HG02970 (cell line): ENCODE results near the gene DLGAP5.

Source experiments
- ATAC-seq: cut with Tn5 transposase; IDR thresholded peaks from one replicate; pipeline ENCODE4 v1.9.1; 2021; ENCODE audit warnings: mild to moderate bottlenecking, moderate library complexity, moderate number of reproducible peaks; ENCODE audit not compliant: unreplicated experiment, low FRiP score

Gene DLGAP5

DNA sequence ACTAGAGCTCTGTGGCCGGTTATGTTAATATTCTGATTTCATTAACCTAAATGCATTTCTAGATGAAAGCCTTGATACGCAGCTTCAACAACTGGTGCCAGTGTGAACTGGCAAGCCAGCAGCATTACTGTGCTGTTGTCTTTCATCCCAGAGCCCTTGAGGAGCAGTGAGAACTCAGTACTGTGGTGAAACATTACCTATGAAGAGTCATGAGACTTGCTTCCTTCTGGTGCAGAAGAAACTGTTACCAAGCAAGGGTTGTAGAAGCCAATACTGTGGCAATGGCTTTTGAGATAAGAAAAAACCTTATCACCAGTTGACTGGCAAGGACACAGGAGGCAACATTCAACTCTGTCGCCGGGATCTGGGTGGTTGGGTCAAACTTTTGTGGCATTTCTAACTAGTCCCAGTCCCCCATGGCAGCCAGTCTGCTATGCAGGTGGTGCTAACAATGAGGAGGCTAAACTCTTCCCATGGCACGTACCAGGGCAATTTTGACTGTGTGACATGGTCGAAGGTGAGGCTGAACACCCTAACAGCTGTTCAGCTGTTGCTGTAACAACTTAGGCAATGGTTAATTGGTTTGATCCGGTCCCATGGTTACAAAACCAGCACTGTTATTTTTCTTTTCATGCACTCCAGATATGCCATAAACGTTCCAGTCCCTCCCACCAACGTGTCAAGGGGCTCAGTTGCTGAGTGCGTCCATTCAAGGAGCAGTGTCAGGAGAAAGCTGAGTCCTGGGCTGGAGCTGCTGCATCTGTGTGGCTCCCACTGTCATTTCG, 74.9 kb downstream of the DLGAP5 start:
- ATAC-seq: no peak

DNA sequence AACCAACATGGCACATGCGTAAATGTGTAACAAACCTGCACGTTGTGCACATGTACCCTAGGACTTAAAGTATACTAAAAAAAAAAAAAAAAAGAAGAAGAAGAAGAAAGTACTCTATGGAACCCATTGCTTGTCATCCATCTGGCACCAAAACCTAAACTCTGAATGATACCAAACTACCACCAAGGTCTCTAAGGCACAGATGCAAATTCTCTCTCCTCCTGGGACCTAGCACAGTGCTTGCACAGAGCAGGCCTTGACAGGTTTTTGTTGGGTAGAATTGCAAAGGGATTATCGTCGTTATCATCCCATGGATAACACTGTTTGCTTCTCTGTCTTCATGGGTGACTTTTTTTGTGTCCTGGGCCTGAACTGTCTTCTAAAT, 75.5 kb downstream of the DLGAP5 start:
- no peak for ATAC-seq

DNA sequence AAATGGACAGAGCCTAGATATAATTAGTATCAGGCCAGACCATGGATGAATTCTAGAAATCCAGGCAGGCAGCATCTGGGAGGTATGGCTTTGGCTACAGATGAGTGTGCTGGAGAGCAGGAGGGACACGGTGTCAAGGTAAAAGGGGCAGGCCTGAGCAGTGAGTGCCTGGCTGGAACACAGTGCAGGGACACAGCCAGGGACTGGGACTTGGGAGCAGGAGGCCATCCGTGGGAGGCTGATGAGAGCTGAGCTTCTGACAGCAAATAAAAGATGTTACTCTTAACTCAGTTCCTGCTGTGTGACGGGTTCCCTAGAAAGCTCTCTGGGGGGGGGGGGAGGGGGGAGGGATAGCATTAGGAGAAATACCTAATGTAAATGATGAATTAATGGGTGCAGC, 75.9 kb downstream of the DLGAP5 start:
- ATAC-seq: no peak

DNA sequence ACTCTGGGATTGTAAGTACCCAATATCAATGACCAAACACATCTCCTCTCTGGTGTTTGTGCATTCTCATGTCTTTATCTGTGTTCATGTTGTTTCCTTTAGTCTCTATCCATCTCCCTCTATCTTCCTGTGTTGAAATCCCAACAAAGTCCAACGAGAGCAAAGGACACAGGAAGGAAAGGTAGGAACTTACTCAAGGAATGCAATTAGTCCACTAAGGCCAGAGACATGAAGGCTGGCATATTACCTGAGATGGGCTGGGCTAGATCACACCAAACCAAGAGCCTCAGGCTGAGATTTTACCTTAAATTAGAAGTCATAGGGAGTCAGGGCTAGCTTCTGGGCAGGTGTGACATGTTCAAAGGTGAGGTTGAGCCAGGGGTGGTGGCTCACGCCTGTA, 76.7 kb downstream of the DLGAP5 start:
- no peak for ATAC-seq

DNA sequence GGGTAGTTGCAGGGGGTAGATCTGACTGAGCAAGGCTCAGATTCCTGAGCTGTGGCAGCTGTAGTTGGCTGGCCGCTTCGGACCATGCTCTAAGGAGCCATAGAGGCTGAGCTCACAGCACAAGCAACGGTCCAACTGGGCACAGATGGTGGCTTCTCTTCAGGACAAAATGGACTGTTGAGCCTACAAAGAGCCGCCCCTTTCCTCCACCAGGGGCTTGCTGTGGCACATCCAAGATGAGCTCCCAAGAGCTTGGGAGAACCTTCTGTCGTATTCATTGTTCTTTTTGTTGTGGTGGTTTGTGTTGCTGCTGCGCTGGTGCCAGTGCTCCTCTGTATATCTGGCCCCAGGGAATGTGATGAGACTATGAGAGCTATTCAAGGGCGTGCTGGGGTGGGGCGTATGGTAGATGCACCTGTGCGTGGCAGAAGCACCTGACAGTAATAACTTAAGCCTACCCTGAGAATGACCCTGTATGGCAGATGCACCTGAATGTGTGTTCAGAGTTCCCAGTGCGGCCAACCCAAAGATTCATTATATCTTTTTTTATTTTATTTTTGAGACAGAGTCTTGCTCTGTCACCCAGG, 80.2 kb downstream of the DLGAP5 start:
- ATAC-seq: no peak

DNA sequence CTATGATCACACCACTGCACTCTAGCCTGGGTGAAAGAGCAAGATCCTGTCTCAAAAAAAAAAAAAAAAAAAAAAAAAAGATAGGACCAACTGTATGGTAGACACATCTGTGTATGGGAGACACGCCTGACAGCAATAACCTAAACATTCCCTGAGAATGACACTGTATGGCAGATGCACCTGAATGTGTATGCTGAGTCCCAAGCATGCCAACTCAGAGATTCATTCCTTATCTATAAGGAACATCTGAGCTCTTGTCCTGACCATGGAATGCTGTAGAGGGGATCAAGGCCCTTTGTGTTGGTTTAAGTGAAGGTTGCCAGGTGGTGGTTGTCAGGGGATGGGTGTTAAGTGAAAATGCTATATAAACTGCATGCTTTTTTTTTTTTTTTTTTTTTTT, 81.5 kb downstream of the DLGAP5 start:
- ATAC-seq: no peak

DNA sequence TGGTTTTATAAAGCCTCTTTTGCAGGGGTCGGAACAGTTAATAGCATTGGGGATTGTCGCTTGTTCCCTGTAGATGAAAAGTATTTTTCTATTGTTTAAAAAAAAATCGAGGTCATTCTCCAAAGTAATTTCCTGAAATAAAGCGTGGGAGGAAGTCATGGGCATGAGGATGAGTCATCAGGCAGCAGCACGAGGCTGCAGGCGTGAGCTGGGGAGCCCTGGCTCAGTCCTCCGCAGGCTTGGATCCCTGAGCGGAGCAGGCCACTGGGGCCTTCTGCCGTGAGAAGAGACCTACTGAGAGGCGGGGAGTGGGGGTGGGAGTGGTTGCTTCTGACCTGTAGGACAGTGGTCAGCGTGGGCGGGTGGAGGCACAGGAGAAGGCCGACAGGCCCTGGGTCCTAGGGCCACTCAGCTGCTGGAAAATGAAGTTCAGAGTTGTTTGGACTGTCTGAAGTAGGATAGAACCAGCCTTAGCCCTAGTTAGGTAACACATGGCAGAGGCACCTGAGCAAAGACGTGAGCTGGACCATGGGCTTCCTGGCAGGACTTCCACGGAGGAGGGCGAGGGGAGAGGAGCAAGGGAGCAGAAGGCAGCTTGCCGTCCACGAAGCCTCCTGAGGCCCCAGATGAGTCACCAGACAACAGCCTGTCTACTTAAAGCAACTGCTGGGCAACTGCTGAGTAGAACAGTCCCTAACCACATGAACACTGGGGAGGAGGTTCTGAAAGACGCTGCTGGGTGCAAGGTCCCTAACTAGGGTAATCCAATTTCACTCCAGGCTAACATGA, 83.4 kb downstream of the DLGAP5 start:
- ATAC-seq: no peak

DNA sequence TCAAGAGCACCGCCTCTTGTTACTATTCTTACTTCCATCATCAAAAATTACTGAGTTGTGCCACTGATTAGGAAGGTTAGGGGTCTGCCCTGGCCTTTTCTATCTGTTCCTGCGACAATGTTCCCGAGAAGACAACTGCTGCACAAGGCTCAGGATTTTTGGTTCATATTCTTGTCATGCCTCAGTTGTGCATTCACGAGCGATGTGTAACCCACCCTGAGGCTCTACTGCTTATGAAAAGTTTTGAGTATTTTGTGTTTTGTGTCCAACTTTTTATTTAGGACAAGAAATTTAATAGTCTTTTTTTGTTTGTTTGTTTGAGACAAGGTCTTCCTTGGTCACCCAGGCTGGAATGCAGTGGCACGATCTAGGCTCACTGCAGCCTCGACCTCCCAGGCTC, 85.4 kb downstream of the DLGAP5 start:
- no peak for ATAC-seq

DNA sequence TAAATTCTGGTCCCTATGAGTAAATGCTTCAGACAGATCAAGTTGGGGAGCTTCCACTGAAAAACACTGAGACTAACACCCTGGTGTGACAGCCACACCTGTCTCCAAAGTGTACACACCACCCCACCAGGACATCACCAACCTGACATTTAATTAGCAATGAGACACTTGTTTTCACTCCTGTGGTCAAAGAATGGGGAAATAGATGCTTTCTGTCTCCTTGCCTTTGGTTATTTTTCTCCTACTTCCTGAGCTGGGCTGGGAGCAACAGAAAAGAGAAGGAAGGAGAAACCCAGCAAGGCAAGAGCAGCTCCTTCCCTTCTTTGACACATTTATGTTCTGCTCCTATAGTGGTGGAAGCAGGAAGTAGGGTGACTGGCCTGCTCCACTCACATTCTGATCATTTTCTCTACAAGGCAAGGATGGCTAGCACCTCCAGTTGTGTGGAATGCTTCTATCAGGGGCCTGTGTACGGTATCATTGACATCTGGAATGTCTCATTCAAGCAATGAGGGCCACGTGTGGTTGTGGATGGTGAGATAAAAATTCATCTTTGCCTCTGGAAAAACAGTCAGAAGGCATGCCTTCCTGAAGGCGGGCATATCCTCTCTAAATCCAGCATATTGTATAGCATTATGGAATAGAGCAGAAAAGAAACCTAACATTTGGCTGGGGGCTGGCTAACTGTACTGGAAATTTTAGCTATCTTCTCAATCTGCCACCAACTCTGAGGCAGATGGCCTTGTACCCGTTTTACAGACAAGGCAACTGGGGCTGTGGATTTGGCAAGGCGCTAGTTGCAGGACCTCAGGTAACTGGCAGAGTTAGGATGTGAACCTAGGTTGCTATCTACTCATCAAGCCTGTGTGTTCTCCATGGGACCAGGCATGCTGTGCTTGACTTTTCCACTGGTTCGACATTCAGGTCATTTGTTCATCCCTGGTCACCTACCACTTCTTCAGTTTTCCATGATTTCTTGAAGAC, 87.1 kb downstream of the DLGAP5 start:
- ATAC-seq: no peak

DNA sequence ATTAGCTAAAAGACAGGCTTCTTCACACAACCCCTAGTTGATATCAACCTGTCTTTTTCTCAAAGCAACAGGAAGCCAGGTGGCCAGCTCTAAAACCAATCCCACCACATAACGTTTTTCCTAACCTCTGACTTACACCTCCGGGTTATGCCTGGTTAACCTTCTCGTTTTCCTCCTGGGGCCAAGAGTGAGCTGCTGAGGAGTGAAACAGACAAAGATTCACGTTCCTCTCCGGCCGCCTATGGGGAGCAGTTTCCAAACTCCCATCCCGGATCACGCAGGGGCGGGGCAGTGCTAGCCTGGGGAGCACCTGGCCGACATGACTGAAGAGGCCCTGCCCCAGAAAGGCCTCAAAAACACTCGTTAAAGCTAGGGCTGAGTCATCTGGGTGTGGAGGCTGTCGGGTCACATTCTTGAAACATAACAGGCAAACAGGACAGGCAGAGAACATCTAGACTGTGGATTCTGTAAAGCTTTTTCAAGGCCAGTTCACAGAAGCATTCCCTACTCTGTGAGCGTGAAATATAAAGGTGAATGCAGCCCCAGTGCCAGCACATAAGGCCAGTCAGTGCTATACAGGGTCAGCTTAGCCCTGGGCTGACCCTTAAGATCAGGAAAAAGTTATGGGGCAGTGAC, 88.3 kb downstream of the DLGAP5 start:
- ATAC-seq: peak; percentile 38

DNA sequence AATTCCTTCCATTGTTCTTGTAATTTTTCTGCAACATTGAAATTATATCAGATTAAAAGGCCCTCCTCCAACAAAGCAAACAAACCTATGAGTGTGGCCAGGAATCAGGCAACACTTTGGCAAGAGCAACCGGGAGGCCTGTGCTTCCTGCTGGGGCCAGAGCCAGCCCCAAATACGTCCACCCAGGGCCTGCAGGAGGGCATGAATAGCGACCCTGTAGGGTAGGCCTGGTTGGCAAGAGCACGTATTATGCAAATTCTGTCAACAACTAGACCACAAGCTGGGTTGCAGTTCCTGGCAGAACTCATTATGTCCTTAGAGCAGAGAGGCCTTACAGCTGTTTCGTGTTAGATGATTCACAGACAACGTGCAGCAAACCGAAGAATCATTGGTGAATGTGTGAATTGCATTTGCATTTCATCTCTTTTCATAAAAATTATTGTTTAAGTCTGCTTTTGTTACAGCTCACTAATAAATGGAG, 89.2 kb downstream of the DLGAP5 start:
- no peak for ATAC-seq

DNA sequence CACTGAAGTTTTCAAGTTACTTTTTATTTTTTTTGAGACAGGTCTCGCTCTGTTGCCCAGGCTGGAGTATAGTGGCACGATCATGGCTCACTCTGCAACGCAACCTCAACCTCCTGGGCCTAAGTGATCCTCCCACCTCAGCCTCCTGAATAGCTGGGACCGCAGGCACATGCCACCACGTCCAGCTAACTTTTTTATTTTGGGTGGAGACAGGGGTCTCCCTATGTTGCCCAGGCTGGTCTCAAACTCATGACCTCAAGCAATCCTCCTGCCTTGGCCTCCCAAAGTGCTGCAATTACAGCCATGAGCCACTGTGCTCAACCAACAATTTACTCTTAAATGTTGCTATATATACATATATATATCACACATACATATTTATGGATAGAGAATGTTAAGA, 89.7 kb downstream of the DLGAP5 start:
- no peak for ATAC-seq

DNA sequence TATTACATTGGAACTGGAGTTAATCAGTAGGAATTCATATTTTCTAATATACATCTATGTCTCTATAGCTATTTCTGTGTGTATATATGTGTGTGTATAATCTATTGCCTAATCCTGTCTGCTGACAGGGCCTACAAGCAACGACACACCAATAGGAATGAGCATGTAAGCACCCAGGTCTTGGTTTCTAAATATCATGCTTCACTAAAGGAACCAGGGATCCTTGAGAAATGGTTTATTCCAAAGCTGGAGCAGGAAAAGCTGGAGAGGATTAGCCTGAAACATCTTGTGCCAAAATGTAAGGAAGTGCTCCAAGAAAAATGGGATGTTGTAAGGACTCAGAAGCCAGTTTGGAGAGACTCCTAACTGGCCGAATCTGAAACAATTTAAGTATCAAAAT, 91.6 kb downstream of the DLGAP5 start:
- no peak for ATAC-seq

DNA sequence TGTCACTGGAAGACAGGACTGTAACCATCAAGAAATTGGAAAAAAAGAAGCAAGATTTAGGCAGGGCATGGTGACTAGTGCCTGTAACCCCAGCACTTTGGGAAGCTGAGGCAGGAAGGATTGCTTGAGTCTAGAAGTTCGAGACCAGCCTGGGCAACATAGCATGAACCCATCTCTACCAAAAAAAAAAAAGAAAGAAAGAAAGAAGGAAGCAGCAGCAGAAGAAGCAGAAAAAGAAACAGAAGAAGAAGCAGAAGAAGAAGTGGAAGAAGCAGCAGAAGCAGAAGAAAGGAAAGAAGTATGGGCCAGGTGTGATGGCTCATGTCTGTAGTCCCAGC, 92.9 kb downstream of the DLGAP5 start:
- ATAC-seq: no peak
